DMS 273 treated with DMSO at 0.1 percent for 48 hours (cell line): ENCODE results near the gene CRYZ.
"Not testable (repeated sequence)": the region's sequence is repeated elsewhere in the genome, so short reads cannot be mapped to it uniquely, and the experiment has no call there.

Source experiments
- DNase-seq: peaks from one replicate; lab custom pipeline; 2025; lab: John Stamatoyannopoulos, UW

Gene CRYZ

GRCh38 chr1:74732960-74733603, at the start of gene CRYZ, which contains the start of gene TYW3:
Gene CRYZ, minus strand, starts transcription at chr1:74733050. Its CDS starts 8,229 bp downstream, at chr1:74724821.
Gene TYW3, plus strand, starts transcription at chr1:74733152. Its CDS starts 93 bp downstream, at chr1:74733245.
- peak; percentile 84 for DNase-seq

- no peak for DNase-seq
Measured at GRCh38 chr1:74780594-74780993, 47.7 kb upstream of the CRYZ start.

- no peak for DNase-seq
Measured at GRCh38 chr1:74779750-74780149, 46.9 kb upstream of the CRYZ start.

- no peak for DNase-seq
Measured at GRCh38 chr1:74777525-74777924, 44.7 kb upstream of the CRYZ start.

GRCh38 chr1:74775735-74776134, 42.9 kb upstream of the CRYZ start:
- no peak for DNase-seq

- no peak for DNase-seq
Measured at GRCh38 chr1:74773582-74773981, 40.7 kb upstream of the CRYZ start.

- DNase-seq = no peak
Measured at GRCh38 chr1:74772945-74773344, 40.1 kb upstream of the CRYZ start.

GRCh38 chr1:74771913-74772515, 39.2 kb upstream of the CRYZ start:
- no peak for DNase-seq

GRCh38 chr1:74767490-74767889, 34.6 kb upstream of the CRYZ start:
- DNase-seq = no peak

GRCh38 chr1:74766579-74766978, 33.7 kb upstream of the CRYZ start:
- DNase-seq = no peak

GRCh38 chr1:74763807-74764206, 31.0 kb upstream of the CRYZ start:
- no peak for DNase-seq

GRCh38 chr1:74756650-74757049, 23.8 kb upstream of the CRYZ start:
- DNase-seq = not testable (repeated sequence)

- no peak for DNase-seq
Measured at GRCh38 chr1:74755475-74755874, 22.6 kb upstream of the CRYZ start.

- no peak for DNase-seq
Measured at GRCh38 chr1:74753104-74753503, 20.3 kb upstream of the CRYZ start.

GRCh38 chr1:74748960-74749359, 16.1 kb upstream of the CRYZ start:
- DNase-seq = no peak

GRCh38 chr1:74745247-74745646, 12.4 kb upstream of the CRYZ start:
- not testable (repeated sequence) for DNase-seq

- not testable (repeated sequence) for DNase-seq
Measured at GRCh38 chr1:74740307-74740980, 7.6 kb upstream of the CRYZ start.

- no peak for DNase-seq
Measured at GRCh38 chr1:74737333-74737732, 4.5 kb upstream of the CRYZ start.

- DNase-seq = peak; percentile 76
Measured at GRCh38 chr1:74733604-74734484, 994 bp upstream of the CRYZ start.

GRCh38 chr1:74732071-74732946, 541 bp downstream of the CRYZ start:
- DNase-seq = peak; percentile 48

- DNase-seq = no peak
Measured at GRCh38 chr1:74731399-74732052, 1.3 kb downstream of the CRYZ start.
